DOHH2 (cell line): Measurements from ENCODE around the gene ZNF639.

Source experiments
- H3F3A ChIP-seq: fragments of 200-600 bp; sonication (generic), shearing (Covaris generic); 2 replicates; pipeline ENCODE4 v1.6.0; 2016; ENCODE audit warnings: antibody characterized with exemption, mild to moderate bottlenecking; ENCODE audit not compliant: control insufficient read depth, insufficient read depth
- H3K27ac ChIP-seq: fragments of 200-600 bp; sonication (generic); 2 replicates; pipeline ENCODE4 v1.5.1; 2014; ENCODE audit warnings: low read depth, mild to moderate bottlenecking, low read length, moderate library complexity
- H3K27me3 ChIP-seq: fragments of 200-600 bp; sonication (generic); 2 replicates; pipeline ENCODE4 v1.6.1; 2014; ENCODE audit warnings: mild to moderate bottlenecking, low read length, mixed read lengths; ENCODE audit not compliant: control insufficient read depth
- H3K36me3 ChIP-seq: fragments of 200-600 bp; sonication (generic); 2 replicates; pipeline ENCODE4 v1.6.1; 2014; ENCODE audit warnings: mild to moderate bottlenecking, low read length, moderate library complexity, mixed read lengths; ENCODE audit not compliant: control insufficient read depth
- H3K4me1 ChIP-seq: fragments of 200-600 bp; sonication (generic); 2 replicates; pipeline ENCODE4 v1.6.1; 2014; ENCODE audit warnings: mild to moderate bottlenecking, low read length, mixed read lengths; ENCODE audit not compliant: control insufficient read depth
- H3K4me2 ChIP-seq: fragments of 200-600 bp; sonication (generic); 2 replicates; pipeline ENCODE4 v1.6.0; 2014; ENCODE audit warnings: mild to moderate bottlenecking, low read length, moderate library complexity
- H3K4me3 ChIP-seq: fragments of 200-600 bp; sonication (generic); 2 replicates; pipeline ENCODE4 v1.5.1; 2014; ENCODE audit warnings: mild to moderate bottlenecking, low read length, mixed read lengths
- H3K79me2 ChIP-seq: fragments of 200-600 bp; sonication (generic); 2 replicates; pipeline ENCODE4 v1.6.1; 2014; ENCODE audit warnings: mild to moderate bottlenecking, low read length, mixed read lengths; ENCODE audit not compliant: control insufficient read depth
- H3K9me2 ChIP-seq: fragments of 200-600 bp; sonication (generic); replicated peaks from 2 replicates; pipeline ENCODE4 v1.6.1; 2014; ENCODE audit warnings: mild to moderate bottlenecking, low read length, mixed read lengths; ENCODE audit not compliant: control insufficient read depth
- H3K9me3 ChIP-seq: fragments of 200-600 bp; sonication (generic); 2 replicates; pipeline ENCODE4 v1.6.1; 2014; ENCODE audit warnings: antibody characterized with exemption, low read length, mixed read lengths; ENCODE audit not compliant: control insufficient read depth, insufficient read depth
- H4K20me1 ChIP-seq: fragments of 200-600 bp; sonication (generic); 2 replicates; pipeline ENCODE4 v1.6.0; 2014; ENCODE audit warnings: low read depth, mild to moderate bottlenecking, antibody characterized with exemption, low read length, moderate library complexity; ENCODE audit not compliant: control insufficient read depth, insufficient read depth
- CTCF ChIP-seq: fragments of 200-600 bp; sonication (generic); IDR thresholded peaks from one replicate; pipeline ENCODE4 v1.5.1; 2014; ENCODE audit warnings: antibody characterized with exemption, mild to moderate bottlenecking, low read depth, low read length; ENCODE audit not compliant: poor library complexity, severe bottlenecking
- EZH2phosphoT487 ChIP-seq: fragments of 200-600 bp; sonication (generic); IDR thresholded peaks from 2 replicates; pipeline ENCODE4 v1.6.1; 2017; ENCODE audit warnings: borderline replicate concordance, mild to moderate bottlenecking, antibody characterized with exemption, low read length, moderate library complexity, mixed read lengths

ZNF639 gene

DNA sequence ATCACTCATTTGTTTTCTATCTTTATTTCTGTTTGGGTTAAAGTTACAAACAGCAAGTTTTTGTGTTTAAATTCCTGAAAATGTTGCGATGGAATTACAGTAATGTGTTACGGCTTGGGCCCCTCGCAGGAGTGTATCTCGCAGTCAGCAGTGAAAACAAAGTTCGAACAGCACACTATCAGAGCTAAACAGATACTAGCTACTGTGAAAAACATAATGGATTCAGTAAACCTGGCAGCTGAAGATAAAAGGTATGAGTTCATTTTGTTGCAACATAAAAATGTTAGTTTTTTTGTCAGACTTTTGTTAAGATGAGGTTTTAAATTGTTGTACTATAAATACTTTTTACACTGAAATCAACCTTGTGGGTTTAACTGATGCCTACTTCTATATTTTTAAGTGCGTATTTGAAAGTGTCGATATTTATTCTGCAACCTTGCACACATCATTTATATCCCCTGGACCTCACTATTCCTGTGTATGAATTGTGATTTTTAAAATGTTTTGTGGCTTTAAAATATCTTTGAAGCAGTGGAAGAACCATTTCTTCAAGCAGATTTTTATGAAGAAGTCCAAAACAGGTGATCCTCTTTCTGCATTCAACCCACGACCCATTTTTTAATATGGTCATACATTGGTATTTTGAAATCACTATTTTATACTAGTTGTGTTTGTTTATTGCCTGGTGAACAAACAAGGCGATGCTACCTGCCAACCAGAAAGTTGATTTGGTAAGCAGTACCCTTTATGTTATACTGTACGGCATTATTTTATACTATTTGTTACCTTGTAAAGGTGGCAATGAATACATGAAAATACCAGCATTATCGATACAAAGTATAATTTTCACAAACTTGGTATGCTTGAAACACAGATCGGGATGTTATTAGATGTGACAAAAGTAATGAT lies 52.5 kb downstream of the ZNF639 start:
- Histone ChIP-seq H3K4me1 (no peaks in the 10 kb centered on the region), H3K9me3 (no peaks in the 10 kb centered on the region), H3K36me3 (peaks cover 59% of the 10 kb centered on the region), H3K4me3 (no peak overlapping the region), H4K20me1 (no peaks in the 10 kb centered on the region), H3K27ac (no peak overlapping the region), H3K27me3 (no peaks in the 10 kb centered on the region), H3F3A (0 out of 2 replicates have a peak, but pooled peaks cover 6% of the 10 kb centered on the region), H3K9me2 (no peaks in the 10 kb centered on the region), H3K79me2 (no peaks in the 10 kb centered on the region), H3K4me2 (no peak overlapping the region)
- TF ChIP-seq CTCF (no peak), EZH2phosphoT487 (no peak)

DNA sequence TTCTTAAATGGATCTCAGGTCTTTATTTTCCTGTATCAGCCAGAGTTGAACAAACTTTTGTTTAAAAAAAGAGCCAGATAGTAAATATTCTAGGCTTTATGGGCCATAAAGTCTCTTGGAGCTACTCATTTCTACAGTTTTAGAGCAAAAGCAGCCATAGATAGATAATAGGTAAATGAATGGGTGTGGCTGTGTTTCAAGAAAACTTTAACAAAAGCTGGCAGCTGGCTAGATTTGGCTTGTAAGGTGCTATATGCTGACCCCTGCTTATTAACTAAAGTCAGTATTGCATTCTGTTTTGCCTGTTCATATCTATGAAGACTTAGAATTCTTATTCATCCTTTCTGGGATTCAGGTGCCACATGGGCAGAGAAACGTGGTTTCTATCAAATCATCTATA lies 53.6 kb downstream of the ZNF639 start:
- Histone ChIP-seq H4K20me1 (no peaks in the 10 kb centered on the region), H3K4me3 (no peak overlapping the region), H3K36me3 (peaks cover 60% of the 10 kb centered on the region), H3K9me2 (no peaks in the 10 kb centered on the region), H3K9me3 (no peaks in the 10 kb centered on the region), H3K4me1 (no peaks in the 10 kb centered on the region), H3K27ac (no peak overlapping the region), H3K4me2 (no peak overlapping the region), H3K79me2 (no peaks in the 10 kb centered on the region), H3F3A (0 out of 2 replicates have a peak, but pooled peaks cover 6% of the 10 kb centered on the region), H3K27me3 (no peaks in the 10 kb centered on the region)
- TF ChIP-seq EZH2phosphoT487 = no peak
- TF ChIP-seq CTCF = no peak
